H1 (cell line): Measurements from ENCODE around the gene HEXIM1. TPM values are rescaled to one million over a fixed set of nuclear protein-coding genes. Genes with fewer than 3 reads are reported as not detected.

Experiments
- CHD7 ChIP-seq: fragments of 300-600 bp; sonication (generic); IDR thresholded peaks from 2 replicates; pipeline ENCODE4 v1.7.1; 2012; ENCODE audit warnings: low read length, moderate library complexity, mild to moderate bottlenecking, inconsistent platforms; ENCODE audit not compliant: insufficient replicate concordance
- JUN ChIP-seq: IDR thresholded peaks from 2 replicates; pipeline ENCODE4 v1.6.1; 2011; ENCODE audit warnings: low read depth, mild to moderate bottlenecking, improper control_type of control experiment, low read length
- KDM4A ChIP-seq: IDR thresholded peaks from one replicate; pipeline ENCODE4 v1.7.1; 2012; ENCODE audit warnings: low read depth, mild to moderate bottlenecking, moderate library complexity, low read length, inconsistent platforms; ENCODE audit not compliant: severe bottlenecking
- SAP30 ChIP-seq: fragments of 300-600 bp; sonication (generic); IDR thresholded peaks from 2 replicates; pipeline ENCODE4 v1.7.1; 2012; ENCODE audit warnings: low read length, moderate library complexity, mild to moderate bottlenecking, inconsistent platforms; ENCODE audit not compliant: insufficient read depth, insufficient replicate concordance
- polyA plus RNA-seq, 7 experiments: library from polyadenylated mRNA; depleted of rRNA in 3 of 7; stranded (reverse) in 5 of 7; unstranded in 2 of 7; fragments of >200 nt in 5 of 7; fragments of 200-250 nt in 2 of 7; gene quantifications; 1 replicate in 5 of 7; 2 replicates in 1 of 7; 4 replicates in 1 of 7; pipeline versions ENCODE4 v1.2.1 to v1.2.3, GENCODE V29; 2011 to 2013; ENCODE audit warnings: missing spikeins in 2 of 7, mixed read lengths in 2 of 7
- total RNA-seq: library from RNA; stranded (reverse); fragmentation: NEBNext Ultra II Directional; extraction: Animal tissue kit (Norgen Biotek cat#: 25700); gene quantifications from 2 replicates; pipeline ENCODE4 v1.2.1, GENCODE V29; 2021

Gene HEXIM1
- total and polyA plus RNA-seq, 2 of the 8 experiments (the other 6 are each of a cell fraction or from before 2014, with no cell fraction given): 9.1 to 38.3 TPM

GRCh38 chr17:45125509-45125908 lies 22.8 kb upstream of the HEXIM1 start (continued):
- no peak for TF ChIP-seq CHD7
- TF ChIP-seq SAP30: no peak
- no peak for TF ChIP-seq KDM4A
- no peak for TF ChIP-seq JUN
- TF ChIP-seq, all 59 proteins: peak for 0
